Measurements from ENCODE around the gene KANSL1L.

The KANSL1L gene

GRCh38 chr2:210063306-210063705 is 107.9 kb downstream of the KANSL1L start:
- no peak for DNase-seq

DNA sequence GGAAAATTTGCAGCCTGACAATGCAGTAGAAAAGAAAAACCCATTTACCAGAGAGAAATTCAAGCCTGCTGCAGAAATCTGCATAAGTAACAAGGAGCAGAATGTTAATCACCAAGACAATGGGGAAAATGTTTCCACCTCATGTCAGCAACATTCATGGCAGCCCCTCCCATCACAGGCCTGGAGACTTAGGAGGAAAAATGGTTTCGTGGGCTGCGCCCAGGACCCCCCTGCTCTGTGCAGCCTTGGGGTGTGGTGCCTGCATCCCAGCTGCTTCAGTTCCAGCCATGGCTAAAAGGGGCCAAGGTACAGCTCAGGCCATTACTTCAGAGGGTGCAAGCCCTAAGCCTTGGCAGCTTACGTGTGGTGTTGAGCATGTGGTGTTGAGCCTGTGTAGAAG is 115.4 kb downstream of the KANSL1L start:
- no peak for DNase-seq

DNA sequence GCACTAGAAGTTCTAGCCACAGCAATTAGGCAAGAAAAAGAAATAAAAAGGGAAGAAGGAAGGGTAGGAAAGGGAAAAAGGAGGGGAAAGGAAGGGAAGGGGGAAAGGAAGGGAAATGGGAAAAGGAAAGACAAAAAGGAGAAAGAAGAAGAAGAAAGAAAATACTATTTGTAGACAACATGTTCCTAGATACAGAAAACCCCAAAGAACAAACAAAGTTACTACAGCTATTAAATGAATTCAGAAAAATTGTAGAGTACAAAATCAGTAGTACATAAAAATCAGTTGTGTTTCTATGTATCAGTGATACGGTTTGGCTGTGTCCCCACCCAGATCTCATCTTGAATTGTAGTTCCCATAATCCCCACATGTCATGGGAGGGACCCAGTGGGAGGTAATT is 116.5 kb downstream of the KANSL1L start:
- no peak for DNase-seq

GRCh38 chr2:210050885-210051284 is 120.3 kb downstream of the KANSL1L start:
- DNase-seq: no peak

GRCh38 chr2:210049831-210050230 is 121.4 kb downstream of the KANSL1L start:
- no peak for DNase-seq

DNA sequence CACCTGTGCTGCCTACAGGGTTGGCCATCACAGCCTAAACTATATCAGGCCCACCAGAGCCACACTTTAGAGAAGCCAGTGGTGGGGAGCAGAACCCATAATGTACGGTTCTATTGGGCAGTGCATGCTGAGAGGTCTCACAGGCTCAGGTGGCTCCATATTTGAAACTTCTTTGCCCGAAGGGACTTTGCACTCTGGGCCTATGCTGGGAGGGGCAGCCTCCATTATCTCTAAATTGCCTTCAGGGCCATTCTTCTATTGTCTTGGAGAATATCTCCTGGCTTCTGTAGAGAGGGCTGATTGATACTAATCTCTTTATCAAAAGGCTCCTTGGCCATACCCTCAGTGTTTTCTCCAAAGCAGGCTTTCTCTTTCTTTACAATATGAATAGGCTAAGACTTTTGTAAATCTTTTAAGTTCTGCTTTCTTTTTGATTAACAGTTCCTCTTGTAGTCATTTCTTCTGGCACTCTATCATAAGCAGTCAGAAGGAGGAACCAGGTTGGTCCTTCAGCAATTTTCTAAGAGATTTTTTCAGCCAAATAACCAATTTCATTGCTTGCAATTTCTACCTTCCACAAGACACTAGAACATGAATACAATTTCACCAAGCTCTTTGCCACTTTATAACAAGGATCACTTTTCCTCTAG is 124.2 kb downstream of the KANSL1L start:
- no peak for DNase-seq

GRCh38 chr2:210038078-210038477 is 133.1 kb downstream of the KANSL1L start:
- DNase-seq: no peak

- DNase-seq: no peak
Observed at GRCh38 chr2:210035679-210036078, 135.5 kb downstream of the KANSL1L start.

- no peak for DNase-seq
Observed at GRCh38 chr2:210034087-210034683, 137.0 kb downstream of the KANSL1L start.

GRCh38 chr2:210028178-210028577 is 143.0 kb downstream of the KANSL1L start:
- no peak for DNase-seq

- no peak for DNase-seq
Observed at GRCh38 chr2:210027608-210028007, 143.6 kb downstream of the KANSL1L start.

GRCh38 chr2:210022824-210023223 is 148.4 kb downstream of the KANSL1L start:
- no peak for DNase-seq

DNA sequence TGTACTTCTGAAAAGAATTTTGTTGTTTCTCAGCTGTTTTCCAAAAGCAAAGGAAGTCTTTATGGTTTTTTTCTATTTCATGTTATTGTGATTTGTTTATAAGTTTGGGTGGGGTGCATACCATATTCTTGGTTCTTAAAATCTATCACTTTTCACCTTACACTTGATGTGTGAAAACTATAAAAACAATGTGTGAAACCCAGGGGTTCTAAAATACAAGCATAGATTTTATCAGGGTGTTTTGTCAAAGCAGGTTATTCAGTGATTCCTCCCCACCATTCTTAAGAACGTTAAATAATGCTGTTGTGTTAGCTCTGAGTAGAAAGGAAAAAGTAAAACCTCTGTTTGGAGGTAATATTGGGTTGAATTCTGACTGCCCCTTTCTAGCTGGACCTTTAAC is 151.1 kb downstream of the KANSL1L start:
- DNase-seq: no peak

GRCh38 chr2:210009896-210010295 is 161.3 kb downstream of the KANSL1L start:
- no peak for DNase-seq

GRCh38 chr2:210009126-210009525 is 162.1 kb downstream of the KANSL1L start:
- DNase-seq: no peak

DNA sequence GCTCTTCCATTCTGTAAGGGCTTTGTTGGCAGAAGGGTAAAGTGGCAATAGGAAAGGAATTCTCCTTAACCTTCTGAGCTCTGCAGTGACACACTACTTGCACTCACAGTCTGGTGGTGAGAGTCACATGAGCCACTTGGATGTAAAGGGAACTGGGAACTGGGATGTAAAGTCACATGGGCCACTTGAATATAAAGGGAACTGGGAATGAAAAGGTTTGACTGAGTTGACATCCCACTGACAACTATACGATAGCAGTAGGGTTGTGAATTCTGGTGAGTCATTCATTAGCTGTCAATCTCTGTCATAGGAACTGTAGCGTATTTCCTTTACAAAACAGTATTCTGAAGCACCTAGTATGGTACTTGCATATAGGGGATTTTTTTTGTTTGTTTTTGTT is 163.3 kb downstream of the KANSL1L start:
- DNase-seq: no peak

- DNase-seq: no peak
Observed at GRCh38 chr2:210004881-210005280, 166.3 kb downstream of the KANSL1L start.

DNA sequence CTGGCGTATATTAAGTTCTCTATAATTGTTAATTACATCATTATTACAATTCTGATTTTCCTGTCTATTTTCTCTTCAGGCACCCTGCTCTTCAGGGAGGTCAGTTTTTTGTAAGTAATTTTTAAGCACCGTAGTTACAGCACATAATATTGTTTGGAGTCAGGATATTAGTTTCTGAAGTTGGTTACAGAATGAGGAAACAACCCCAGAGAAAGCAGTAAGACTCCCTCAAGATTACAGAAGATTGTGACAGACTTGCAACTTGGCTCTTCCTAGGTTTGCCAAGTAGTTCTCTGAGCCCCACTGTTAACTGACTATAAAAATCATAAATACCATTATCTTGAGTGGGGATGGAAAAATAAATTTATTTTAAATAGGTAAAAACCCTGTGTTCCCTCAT is 167.8 kb downstream of the KANSL1L start:
- no peak for DNase-seq

GRCh38 chr2:210002158-210003157 is 168.8 kb downstream of the KANSL1L start, which contains the start of gene RPE:
Gene RPE (plus strand): TSS chr2:210002638. CDS start chr2:210002662, 24 bp downstream.
- DNase-seq: peak; percentile 99

DNA sequence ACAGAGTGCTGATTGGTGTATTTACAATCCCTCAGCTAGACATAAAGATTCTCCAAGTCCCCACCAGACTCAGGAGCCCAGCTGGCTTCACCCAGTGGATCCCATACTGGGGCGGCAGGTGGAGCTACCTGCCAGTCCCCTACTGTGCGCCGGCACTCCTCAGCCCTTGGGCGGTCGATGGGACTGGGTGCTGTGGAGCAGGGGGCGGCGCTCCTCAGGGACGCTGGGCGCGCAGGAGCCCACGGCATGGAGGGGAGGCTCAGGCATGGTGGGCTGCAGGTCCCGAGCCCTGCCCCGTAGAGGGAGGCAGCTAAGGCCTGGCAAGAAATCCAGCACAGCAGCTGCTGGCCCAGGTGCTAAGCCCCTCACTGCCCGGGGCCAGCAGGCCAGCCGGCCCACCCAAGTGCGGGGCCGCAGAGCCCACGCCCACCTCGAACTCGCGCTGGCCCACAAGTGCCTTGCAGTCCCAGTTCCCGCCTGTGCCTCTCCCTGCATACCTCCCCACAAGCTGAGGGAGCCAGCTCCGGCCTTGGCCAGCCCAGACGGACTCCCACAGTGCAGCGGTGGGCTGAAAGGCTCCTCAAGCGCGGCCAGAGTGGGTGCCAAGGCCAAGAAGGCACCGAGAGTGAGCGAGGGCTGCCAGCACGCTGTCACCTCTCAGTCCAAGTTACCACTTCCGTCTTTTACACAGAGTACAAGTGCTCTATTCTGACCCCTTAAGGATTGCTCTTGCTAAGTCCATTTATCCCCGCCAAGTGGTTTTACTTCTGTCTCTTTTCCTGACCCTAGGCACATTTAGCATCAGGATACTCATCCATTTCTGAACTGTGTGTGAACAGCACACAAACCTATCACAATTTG is 170.5 kb downstream of the KANSL1L start:
- no peak for DNase-seq

GRCh38 chr2:209998596-209998995 is 172.6 kb downstream of the KANSL1L start:
- no peak for DNase-seq

GRCh38 chr2:209993968-209994367 is 177.2 kb downstream of the KANSL1L start:
- DNase-seq: no peak

DNA sequence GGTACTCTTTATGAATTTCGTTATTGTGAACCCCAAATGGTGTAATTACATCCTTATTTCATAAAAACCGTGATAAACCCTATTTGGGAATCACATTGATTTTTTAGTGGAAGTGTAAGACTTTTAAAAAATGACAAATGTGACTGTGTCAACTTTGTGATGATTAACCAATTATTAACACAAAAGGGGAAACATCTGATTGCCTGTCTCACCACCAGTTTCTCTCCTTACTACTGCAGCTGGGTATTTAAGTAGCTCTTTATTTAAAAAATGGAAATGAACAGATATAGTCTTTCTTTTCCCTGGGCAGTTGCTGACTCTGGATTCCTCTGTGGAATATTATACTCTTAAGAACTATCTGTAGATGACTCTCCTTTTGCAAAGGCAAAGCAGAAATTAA is 180.4 kb downstream of the KANSL1L start:
- no peak for DNase-seq
